Hypothalamus (tissue), 51 donors: ENCODE data around the gene XKR7.
"Not testable (repeated sequence)": the region's sequence is repeated elsewhere in the genome, so short reads cannot be mapped to it uniquely, and the experiment has no call there.

ENCODE experiments used
- DNase-seq, 51 donors: peaks; one replicate each; lab custom pipeline; 2025; lab: John Stamatoyannopoulos, UW

XKR7 gene, protein sequence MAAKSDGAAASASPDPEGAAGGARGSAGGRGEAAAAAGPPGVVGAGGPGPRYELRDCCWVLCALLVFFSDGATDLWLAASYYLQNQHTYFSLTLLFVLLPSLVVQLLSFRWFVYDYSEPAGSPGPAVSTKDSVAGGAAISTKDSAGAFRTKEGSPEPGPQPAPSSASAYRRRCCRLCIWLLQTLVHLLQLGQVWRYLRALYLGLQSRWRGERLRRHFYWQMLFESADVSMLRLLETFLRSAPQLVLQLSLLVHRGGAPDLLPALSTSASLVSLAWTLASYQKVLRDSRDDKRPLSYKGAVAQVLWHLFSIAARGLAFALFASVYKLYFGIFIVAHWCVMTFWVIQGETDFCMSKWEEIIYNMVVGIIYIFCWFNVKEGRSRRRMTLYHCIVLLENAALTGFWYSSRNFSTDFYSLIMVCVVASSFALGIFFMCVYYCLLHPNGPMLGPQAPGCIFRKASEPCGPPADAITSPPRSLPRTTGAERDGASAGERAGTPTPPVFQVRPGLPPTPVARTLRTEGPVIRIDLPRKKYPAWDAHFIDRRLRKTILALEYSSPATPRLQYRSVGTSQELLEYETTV

DNA sequence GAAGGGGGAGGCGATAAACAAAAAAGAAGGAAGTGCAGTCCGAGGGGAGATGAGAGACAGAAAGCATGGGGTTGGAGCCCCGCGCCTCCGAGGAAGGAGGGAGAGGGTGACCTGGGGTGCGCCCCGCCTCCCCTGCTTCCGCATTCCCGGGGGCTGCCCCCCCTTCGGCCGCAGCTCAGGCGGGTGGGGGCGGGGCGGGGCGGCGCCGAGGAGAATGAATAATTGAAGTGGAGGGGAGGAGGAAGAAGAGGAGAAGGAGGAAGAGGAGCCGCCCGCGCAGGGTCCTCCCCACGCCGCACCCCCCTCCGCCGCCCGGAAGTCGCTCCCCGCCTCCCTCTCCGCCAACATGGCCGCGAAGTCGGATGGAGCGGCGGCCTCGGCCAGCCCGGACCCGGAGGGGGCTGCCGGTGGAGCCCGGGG lies at the start of gene XKR7:
XKR7 (plus strand) TSS at position 322 of the 420 bp plus-strand sequence; CDS start at position 347, 25 bp downstream.
- peak in 15 of 51 donors; percentile 6 to 51 (median 26) for DNase-seq

DNA sequence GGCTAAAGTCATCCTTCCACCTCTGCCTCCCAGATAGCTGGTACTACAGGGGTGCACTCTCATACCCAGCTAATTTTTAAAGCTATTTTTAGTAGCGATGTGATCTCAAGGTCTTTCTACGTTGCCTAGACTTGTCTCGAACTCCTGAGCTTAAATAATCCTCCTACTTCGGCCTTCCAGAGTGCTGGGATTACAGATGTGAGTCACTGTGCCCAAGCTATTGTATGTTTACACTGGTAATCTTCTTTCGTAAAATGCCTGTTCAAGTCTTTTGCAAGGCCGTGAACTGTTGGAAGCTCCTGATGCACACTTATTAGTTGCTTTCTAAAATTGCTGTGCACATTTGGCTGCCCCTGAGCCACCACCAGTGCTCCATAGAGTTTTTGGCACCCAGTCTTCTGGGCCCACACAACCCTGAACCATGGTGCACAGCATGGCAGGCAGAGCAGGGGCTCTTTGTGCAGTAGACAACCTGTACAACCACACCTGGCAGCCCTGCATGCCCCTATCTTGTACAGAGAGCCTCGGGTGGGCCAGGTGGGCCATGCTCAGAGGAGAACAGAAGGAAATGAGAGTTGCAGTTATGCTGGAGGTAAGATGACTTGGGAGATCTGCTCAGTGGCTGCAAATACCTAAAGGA lies 49.4 kb upstream of the XKR7 start:
- no peak for DNase-seq

DNA sequence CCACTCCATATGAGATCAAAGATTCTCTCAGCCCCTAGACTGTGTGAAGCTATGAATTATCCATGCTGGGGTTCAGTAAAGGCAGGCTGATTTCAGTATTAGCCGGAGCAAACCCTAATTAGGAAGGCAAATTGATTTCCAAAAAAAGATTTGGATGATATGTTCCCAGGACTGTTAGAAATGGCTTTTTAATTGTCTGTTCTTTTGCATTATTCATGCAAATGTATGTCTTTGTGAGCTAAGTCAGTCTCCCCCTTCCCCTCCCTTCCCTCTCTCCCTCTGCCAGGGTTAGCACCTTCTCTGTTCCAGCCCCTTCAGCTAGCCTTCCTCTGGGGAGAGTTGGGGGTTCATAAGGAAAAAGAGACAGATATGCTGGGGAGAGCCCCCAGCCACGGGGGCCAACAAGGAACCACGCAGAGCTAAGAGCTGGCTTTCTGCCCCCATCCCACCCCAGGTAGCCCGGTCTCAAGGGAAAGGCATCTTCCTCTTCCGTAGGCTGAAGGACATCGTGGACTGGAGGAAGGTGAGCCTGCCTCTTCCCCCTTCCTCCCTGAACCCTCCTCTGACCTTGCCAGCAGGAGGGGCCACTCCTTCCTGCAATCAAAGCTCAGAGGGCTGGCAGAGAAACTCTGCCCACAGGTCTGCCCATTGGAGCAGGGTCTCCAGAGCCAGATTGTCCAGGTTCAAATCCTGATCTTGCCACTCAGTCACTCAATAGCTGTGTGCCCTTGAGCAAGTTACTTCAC lies 48.4 kb upstream of the XKR7 start:
- DNase-seq: peak in 1 of 51 donors; percentile 62

DNA sequence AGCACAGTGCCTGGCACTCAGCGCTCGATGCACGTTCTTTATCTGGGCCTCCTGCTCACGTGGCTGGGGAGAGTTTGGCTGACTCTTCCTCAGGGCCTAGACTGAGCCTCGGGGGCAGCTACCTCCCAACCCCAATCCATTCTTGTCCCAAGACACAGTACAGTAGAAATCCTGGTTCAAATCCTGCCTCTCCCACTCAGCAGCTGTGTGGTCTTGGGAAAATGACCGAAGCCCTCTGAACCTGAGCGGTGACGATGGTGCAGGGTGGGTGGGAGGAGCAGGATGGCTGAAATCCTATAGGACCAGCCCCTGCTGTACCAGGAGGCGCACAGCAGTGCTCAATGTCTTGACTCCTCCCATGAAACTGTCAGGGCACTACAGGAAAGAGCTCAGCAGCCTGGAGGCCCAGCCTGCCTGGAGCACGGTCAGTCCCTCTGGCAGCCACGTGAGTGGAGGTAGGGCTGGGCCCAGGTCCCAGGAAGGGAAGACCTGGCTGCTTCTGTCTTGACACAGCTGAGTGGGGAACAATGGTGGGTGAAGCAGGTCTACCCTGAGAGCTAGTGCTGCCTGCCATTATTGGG lies 47.6 kb upstream of the XKR7 start:
- no peak for DNase-seq

DNA sequence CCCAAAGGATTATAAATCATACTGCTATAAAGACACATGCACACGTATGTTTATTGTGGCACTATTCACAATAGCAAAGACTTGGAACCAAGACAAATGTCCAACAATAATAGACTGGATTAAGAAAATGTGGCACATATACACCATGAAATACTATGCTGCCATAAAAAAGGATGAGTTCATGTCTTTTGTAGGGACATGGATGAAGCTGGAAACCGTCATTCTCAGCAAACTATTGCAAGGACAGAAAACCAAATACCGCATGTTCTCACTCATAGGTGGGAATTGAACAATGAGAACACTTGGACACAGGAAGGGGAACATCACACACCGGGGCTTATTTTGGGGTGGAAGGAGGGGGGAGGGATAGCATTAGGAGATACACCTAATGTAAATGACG lies 46.5 kb upstream of the XKR7 start:
- DNase-seq: not testable (repeated sequence)

DNA sequence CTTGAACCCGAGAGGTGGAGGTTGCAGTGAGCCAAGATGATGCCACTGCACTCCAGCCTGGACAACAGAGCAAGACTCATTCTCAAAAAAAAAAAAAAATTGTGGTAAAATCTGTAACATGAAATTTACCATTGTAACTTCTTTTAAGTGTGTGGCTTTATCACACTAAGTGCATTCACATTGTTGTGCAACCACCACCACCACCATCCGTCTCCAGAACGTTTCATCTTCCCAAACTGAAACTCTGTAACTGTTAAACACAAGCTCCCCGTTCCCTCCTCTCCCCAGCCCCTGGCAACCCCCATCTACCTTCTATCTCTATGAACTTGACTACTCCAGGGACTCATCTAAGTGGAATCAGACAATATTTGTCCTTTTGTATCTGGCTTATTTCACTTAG lies 45.8 kb upstream of the XKR7 start:
- no peak for DNase-seq

DNA sequence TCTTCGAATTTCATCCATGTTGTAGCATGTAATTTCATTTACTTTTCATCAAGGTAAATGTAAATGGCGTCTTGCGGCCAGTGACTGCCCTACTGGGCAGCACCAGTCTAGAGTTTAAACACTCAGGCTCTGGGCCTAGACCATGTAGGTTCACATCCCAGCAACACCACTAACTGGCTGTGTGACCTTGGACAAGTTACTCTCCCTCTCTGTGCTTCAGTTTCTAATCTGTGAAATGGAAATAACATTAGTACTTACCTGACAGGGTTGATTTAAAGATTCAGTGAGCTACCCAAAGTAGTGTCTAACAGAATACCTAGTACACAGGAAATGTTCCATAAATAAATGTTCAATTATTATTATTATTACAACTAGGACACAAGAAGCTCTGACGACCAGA lies 45.4 kb upstream of the XKR7 start:
- no peak for DNase-seq

DNA sequence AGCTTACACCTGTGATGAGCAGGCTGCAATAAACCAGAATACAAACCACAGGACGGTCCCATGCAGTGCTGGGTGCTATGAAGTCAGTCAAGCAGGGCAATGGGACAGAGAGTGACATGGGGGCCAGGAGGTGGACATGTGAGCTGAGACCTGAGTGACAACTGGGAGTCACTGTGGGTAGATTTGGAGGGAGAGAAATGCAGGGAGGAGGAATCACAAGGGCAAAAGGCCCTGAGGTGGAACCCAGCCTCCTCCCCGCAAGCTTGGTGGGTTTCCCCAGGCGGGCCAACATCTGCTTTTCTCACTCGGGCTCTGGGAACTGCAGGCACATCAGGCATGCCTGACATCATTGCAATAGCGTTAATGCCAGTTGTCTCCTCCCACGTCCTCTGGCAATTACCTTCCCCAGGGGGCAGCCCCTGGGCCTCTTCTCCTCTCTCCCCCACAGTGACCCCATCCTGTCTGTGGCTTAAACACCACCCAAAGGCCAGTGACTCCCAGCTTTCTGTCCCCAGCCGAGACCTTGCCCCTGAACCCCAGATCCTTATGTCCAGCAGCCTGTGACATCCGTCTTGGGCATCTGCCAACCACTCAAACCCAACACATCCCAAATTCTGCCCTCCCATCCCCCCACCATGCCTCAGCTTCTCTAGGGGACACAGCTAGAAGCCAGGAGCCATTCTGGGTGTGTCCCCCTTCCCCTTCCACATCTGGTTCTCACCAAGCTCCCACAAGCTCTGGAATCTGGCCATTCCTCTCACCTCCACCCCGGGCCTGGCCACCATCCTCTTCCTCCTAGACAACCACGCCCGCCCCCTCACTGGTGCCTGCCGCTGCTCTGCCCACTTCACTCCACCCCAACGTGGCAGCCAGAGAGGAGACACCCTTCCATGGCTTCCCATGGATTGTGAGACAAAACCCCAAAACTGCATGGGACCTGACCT lies 44.3 kb upstream of the XKR7 start:
- no peak for DNase-seq

DNA sequence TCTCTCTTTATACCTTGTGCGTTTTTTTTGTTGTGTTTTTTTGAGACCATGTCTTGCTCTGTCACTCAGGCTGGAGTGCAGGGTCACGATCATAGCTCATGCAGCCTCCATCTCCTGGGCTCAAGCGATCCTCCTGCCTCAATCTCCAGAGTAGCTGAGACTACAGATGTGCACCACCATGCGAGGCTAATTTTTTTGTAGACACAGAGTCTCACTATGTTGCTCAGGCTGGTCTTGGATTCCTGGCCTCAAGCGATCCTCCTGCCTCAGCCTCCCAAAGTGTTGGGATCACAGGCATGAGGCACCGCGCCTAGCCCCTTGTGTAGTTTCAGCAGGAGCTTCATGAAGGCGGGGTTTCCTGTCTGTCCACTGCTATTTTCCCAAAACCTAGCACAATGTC lies 43.4 kb upstream of the XKR7 start:
- no peak for DNase-seq

DNA sequence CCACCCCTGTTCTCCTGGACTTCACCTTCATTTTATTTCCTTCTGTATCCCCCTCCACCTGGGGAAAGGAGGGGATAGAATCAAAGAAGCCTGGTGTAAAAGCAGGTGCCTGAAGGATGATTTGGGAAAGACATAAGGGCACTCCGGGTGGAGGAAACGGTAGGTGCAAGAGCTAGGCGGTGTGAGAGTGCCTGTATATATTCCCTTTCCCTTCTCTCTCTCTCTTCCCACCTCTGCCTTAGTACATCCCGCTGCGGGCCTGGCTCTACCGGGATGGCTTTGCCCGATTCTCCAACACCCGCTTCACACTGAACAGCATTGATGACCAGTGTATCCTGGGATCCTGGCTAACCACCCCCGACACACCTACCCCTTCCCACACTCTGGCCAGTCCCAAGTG lies 42.3 kb upstream of the XKR7 start:
- DNase-seq: peak in 1 of 51 donors; percentile 1

DNA sequence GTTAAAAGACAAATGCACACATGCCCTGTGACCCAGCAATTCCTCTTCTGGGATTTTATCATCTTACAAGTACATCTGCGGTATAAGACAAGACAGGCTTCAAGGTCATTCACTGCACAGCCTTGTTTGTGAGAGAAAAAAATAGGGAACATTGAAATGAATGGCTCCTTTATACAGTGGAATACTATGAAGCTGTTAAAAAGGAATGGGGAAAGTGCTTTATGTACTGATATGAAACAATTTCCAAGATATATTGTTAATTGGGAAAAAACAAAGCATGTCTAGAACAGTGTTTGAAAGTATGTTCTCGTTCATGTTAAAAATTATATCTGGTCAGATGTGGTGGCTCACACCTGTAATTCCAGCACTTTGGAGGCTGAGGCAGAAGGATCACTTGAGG lies 41.5 kb upstream of the XKR7 start:
- no peak for DNase-seq

DNA sequence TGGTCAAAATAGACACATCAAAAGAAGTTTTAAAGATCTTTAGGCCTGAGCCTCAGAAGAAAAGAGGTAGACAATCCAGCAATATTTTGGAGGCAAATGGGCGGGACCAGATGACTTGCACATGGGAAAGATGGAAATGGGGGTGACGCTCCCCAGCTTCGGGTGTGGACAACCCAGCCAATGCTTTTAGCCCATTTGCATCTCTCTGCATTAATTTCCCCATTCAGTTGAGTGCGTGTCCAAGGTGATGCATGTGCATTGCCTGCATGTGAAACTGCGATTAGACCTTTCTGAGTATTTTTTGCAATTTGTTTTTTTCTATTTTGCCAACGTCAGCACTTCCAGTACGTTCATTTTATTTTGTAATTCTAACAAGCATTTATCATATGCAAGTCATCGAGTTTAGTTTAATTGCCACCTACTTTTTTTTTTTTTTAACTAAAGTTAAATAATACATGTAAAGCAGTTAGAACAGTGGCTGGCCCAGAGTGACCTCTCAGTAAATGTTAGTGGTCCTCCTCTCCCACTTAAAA lies 40.3 kb upstream of the XKR7 start:
- DNase-seq: no peak

DNA sequence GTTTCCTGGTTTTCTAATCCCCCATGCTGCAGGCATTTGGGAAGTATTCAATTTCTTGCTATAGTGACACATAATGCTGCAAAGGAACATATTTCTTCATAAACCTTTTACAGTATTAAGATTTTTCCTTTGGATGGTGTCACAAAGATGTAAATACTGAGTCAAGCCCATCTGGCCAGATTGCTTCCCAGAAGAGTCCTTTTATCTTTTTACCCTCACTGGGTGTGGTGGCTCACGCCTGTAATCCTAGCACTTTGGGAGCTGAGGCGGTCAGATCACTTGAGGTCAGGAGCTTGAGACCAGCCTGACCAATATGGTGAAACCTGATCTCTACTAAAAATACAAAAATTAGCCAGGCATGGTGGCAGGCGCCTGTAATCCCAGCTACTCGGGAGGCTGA lies 38.3 kb upstream of the XKR7 start:
- not testable (repeated sequence) for DNase-seq

DNA sequence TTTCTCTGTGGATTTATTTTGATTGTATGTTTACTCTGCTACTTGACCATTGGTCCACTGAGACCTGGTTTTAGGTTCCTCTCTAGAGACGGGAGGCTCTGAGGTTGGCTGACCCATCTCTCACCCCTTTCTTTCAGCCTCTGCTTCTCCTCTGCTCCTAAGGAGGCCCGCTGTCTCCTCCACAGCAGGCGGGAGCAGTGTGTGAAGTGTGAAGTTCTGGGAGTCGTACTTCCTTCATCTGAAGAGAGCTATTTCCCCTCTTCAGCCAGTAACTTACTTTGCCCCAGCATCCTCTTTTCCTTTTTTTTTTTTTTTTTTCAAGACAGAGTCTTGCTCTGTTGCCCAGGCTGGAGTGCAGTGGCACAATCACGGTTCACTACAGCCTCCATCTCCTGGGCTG lies 37.2 kb upstream of the XKR7 start:
- DNase-seq: no peak

DNA sequence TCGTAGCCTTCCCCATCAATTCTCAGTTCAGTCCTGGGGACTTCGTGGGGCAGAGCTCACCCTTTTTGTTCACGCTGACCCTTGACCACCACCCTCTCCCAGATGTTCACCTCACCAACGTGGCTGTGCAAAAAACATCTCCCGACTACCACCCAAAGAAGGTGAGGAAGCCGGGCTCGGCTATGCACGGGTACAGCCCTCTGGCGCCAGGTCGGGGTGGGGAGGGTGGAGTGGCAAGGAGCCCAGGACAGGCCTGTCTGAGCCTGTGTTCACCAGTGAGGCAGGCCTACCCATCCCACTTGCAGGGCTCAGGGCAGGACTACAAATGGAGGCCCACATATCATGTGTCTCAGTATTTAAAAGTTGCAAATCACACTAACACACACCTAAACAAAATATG lies 34.3 kb upstream of the XKR7 start:
- no peak for DNase-seq

DNA sequence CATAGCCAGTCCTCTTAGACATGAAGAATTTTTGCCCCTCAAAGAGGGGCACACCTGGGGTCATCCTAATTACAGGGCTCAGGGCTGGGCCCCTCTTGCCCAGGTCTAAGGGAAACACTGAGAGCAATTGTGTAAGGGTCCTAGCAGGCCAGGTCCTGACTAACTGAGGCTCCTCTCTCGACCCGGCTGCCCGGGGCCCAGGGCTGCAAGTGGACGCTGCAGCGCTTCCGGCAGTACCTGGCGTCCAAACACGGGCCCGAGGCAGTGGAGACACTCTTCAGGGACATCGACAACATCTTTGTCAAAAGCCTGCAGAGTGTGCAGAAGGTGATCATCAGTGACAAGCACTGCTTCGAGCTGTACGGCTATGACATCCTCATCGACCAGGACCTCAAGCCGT lies 33.5 kb upstream of the XKR7 start:
- no peak for DNase-seq

DNA sequence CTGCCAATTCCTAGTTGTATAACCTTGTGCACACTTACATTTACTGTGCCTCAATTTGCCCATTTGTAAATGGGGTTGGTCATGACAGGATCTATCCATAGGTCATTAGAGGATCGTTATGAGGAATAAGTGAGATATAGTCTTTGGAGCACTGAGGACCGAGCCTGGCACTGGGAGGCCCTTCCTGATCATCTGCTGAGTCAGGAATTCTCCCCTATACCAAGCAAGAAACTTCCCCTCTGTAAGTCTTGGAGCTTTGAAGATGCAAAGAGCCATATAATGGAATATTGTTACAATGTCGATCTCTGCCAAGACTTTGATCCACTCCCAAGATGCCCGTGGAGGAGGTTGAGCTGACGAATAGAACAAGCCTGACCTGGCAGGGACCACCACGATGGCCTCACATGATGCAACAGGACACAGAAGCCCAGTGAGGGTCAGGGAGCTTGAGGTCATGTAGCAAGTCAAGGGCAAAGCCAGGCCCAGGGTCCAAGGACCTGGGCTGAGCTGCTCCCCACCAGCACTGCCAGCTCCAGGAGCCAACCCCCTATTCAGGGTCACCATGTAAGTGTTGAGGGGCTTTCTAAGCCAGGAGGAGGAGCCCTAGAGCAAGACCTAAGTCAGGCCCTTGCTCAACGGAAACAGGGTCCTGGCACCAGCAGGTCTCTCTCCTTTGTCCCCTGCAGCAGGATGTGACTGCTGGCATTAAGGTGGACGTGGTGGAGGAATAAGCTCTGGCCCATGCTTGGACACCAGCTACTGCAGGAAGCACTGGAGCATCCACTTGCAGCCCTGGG lies 32.8 kb upstream of the XKR7 start:
- no peak for DNase-seq

DNA sequence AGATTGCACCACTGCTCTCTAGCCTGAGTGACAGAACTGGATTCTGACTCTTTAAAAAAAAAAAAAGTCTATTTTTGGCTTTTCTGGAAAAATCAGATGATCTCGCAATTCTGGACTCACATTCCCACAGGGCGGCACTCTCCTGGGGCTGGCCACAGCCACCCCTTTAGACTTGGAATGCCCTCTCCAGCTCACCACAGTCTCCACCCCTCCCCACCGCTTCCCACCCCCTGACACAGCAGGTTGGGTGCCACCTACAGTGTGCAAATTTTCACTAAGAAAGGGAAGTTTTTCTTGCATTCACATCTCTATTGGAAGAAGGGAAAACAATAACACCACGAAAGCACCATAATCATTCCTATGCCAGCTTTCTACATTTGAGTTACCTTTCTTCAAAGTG lies 31.5 kb upstream of the XKR7 start:
- DNase-seq: no peak

DNA sequence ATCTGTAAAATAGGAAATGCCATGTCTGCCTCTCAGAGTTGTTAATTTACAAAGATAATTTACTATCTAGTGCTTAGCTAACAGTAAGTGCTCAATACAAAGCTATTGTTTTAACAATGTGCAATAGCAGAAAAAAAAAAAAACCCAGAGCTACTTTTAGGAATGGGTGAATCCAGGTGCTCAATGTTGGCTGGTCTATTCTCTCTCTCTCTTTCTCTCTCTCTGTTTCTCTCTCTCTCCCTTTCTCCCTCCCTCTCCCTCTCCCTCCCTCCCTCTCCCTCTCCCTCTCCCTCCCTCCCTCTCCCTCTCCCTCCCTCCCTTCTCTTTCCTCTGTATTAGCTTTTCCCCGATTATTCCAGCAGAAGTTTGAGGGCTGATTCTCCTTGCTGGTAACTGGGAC lies 30.1 kb upstream of the XKR7 start:
- no peak for DNase-seq
